Colonic mucosa (tissue), 4 donors: ENCODE measurements around the gene LMF1. TPM values are rescaled to one million over a fixed set of nuclear protein-coding genes. Genes with fewer than 3 reads are reported as not detected.

Experiments
- DNase-seq: peaks from one replicate; pipeline ENCODE4 v3.0.0-alpha.2; 2020
- H3K27ac ChIP-seq: fragments of 200-600 bp; one replicate; pipeline ENCODE4 v1.8.0; 2021
- H3K27me3 ChIP-seq: fragments of 200-600 bp; one replicate; pipeline ENCODE4 v1.8.0; 2021
- H3K36me3 ChIP-seq: fragments of 200-600 bp; one replicate; pipeline ENCODE4 v1.8.0; 2021
- H3K4me1 ChIP-seq: fragments of 200-600 bp; one replicate; pipeline ENCODE4 v1.8.0; 2021; ENCODE audit warnings: mild to moderate bottlenecking
- H3K4me3 ChIP-seq: fragments of 200-600 bp; one replicate; pipeline ENCODE4 v1.8.0; 2021
- H3K9ac ChIP-seq, 2 donors: one replicate each; pipeline ENCODE4 v1.7.0; 2013; ENCODE audit warnings: control low read depth in 2 of 2, low read depth in 2 of 2, low read length in 2 of 2
- H3K9me3 ChIP-seq: fragments of 200-600 bp; one replicate; pipeline ENCODE4 v1.8.0; 2021
- intact Hi-C: fragments of 100-400 bp; cut with DNase I; formaldehyde crosslinking; loops from one replicate; pipeline ENCODE4 v1.14.1; 2022
- total RNA-seq, 2 donors: library from RNA; stranded (reverse); fragmentation: NEBNext Ultra II Directional in 1 of 2; extraction: Animal tissue kit (Norgen Biotek cat#: 25700) in 1 of 2; gene quantifications; one replicate each; pipeline ENCODE4 v1.2.1, GENCODE V29; 2021
- TF ChIP-seq, protein P1 (sequence below): fragments of 200-600 bp; IDR thresholded peaks from one replicate; pipeline ENCODE4 v1.8.0; 2022; ENCODE audit warnings: antibody characterized with exemption, mild to moderate bottlenecking
- donor health status: healthy.
- donor health status: DM: no; HTN: no; CAD: no.
- donor health status: DM: no; HTN: no; CAD: no.

Gene LMF1
- total RNA-seq, 2 donors from 2014 or later = 8.4 to 12.8 TPM

DNA sequence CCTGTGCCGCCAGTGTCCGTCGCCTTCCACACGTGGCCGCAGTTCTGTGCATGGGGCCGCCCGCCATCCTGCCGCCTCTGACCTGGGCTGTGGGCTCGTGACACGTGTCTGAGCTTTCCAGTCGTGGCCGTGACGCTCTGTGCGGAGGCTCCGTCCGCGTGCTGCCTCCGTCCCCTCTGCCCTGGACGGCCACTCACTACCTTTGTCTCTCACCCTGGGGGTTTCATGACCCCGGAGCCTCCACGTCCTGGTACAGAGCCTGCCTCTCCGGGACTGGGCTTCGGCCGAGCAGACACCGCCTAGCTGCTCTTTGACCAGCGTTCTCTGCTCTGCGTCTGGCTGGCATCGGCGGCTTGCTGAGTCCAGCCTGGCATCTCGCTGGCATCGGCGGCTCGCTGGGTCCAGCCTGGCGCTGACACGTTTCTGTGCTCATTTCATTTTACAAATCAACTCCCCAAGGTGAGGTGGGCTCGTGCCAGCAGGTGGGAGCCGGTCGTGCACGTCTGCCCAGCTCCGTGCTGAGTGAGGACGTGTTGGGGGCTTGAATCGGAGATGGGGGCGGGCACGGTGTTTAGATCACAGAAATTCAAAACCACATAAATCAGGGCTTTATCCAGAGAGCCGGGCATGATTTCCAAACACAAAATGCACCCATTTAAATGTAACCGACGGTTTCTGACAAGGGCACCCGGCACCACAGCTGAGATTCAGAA is 126.0 kb downstream of the LMF1 start:
- H3K4me1 ChIP-seq = no peaks in the 10 kb centered on the region

DNA sequence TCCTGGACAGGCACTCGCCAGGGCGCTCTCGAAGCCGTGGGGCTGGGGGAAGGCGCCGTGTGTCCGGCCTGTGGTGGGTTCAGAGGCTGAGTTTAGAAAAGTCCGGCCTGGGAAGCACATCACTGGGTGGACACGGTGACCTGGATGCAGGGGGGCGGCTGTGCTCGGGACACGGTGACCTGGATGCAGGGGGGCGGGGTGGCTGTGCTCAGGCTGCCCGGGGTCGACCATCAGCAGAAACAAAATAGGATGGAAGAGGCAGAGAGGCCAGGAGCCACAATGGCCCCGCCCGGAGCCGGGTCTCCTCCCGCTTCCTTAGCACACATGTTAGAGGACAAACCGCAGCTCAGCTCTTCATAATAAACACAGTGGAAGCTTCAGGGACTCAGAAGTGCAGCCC is 127.0 kb downstream of the LMF1 start:
- no peak for DNase-seq
- H3K9me3 ChIP-seq = no peaks in the 10 kb centered on the region
- no peaks in the 10 kb centered on the region for H3K4me1 ChIP-seq
- TF ChIP-seq, protein P1, sequence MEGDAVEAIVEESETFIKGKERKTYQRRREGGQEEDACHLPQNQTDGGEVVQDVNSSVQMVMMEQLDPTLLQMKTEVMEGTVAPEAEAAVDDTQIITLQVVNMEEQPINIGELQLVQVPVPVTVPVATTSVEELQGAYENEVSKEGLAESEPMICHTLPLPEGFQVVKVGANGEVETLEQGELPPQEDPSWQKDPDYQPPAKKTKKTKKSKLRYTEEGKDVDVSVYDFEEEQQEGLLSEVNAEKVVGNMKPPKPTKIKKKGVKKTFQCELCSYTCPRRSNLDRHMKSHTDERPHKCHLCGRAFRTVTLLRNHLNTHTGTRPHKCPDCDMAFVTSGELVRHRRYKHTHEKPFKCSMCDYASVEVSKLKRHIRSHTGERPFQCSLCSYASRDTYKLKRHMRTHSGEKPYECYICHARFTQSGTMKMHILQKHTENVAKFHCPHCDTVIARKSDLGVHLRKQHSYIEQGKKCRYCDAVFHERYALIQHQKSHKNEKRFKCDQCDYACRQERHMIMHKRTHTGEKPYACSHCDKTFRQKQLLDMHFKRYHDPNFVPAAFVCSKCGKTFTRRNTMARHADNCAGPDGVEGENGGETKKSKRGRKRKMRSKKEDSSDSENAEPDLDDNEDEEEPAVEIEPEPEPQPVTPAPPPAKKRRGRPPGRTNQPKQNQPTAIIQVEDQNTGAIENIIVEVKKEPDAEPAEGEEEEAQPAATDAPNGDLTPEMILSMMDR = no peak
- H3K4me3 ChIP-seq = no peak overlapping the region
- no peak overlapping the region for H3K9ac ChIP-seq
- H3K27me3 ChIP-seq = no peaks in the 10 kb centered on the region
- H3K36me3 ChIP-seq = no peaks in the 10 kb centered on the region
- intact Hi-C loops = no loop called here
- no peak overlapping the region for H3K27ac ChIP-seq

More for the DNA sequence above, 126.0 kb downstream of the LMF1 start:
- intact Hi-C loops = no loop called here
- no peak overlapping the region for H3K4me3 ChIP-seq
- DNase-seq = no peak
- H3K27me3 ChIP-seq = no peaks in the 10 kb centered on the region
- TF ChIP-seq, protein P1 = no peak
- no peak overlapping the region for H3K9ac ChIP-seq
- H3K9me3 ChIP-seq = no peaks in the 10 kb centered on the region
- no peak overlapping the region for H3K27ac ChIP-seq
- no peaks in the 10 kb centered on the region for H3K36me3 ChIP-seq

DNA sequence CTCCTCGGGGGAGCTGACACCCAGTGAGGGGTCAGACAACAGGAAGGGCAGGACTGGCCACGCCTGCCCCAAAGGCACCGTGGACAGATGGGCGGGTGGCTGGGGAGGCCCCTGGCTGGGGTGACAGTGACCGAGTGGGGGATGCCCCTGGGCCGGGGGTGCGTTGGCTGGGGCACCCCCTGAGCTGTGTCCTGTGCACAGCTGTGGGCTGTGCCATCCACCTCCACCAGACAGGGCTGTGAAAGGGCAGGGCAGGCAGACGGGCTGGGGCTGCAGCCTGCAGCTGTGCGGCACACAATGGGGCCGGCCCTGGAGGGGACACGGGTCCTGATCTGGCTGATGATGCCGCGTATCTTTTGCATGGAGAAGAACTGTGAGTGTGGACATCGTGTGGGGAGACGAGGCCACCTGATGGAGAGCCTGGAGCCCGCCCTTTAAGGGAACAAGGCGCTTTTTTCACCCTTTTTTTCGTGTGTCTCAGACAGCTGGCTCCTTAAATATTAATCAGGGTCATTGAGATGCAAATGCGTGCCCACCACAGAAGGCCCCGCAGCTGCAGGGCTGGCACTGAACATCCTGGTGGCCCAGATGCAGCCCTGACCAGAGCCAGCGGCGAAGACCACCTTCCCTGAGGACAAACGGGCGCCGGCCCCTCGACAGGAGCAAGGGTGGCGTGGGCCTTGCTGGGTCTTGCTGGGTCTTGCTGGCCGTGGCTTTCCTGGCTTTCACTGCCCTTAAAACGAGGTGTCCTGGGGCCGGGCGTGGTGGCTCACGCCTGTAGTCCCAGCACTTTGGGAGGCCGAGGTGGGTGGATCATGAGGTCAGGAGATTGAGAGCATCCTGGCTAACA is 127.8 kb downstream of the LMF1 start:
- no peaks in the 10 kb centered on the region for H3K36me3 ChIP-seq
- no peak overlapping the region for H3K4me3 ChIP-seq
- no peaks in the 10 kb centered on the region for H3K4me1 ChIP-seq
- no peak for DNase-seq
- TF ChIP-seq, protein P1 = no peak
- no peak overlapping the region for H3K27ac ChIP-seq
- H3K9me3 ChIP-seq = no peaks in the 10 kb centered on the region
- H3K9ac ChIP-seq = no peak overlapping the region
- H3K27me3 ChIP-seq = no peaks in the 10 kb centered on the region
- intact Hi-C loops = no loop called here

DNA sequence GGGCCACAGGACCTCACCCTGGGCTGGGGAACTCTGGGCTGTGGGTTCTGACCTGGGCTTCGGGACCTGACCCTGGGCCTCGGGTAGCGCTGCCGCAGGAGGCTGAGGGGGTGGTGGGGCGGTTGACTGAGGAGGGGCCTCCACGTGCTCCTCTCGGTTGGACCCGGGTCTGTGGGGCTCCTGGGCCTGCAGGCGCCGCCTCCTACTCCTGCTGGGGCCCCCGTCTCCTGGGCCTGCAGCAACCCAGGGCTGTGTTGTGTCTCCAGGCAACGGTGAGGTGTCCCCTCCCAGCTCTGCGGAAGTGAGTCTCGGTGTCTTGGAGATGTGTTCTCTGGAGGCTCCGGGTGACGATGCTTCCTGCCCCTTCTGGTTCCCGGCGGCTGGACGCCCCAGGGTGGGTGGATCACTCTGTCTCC is 128.7 kb downstream of the LMF1 start:
- TF ChIP-seq, protein P1 = no peak
- no peak for DNase-seq
- Histone ChIP-seq H3K4me3 (no peak overlapping the region), H3K27ac (no peak overlapping the region), H3K9me3 (no peaks in the 10 kb centered on the region), H3K9ac (no peak overlapping the region), H3K27me3 (no peaks in the 10 kb centered on the region), H3K4me1 (no peaks in the 10 kb centered on the region), H3K36me3 (no peaks in the 10 kb centered on the region)
- intact Hi-C loops = no loop called here

DNA sequence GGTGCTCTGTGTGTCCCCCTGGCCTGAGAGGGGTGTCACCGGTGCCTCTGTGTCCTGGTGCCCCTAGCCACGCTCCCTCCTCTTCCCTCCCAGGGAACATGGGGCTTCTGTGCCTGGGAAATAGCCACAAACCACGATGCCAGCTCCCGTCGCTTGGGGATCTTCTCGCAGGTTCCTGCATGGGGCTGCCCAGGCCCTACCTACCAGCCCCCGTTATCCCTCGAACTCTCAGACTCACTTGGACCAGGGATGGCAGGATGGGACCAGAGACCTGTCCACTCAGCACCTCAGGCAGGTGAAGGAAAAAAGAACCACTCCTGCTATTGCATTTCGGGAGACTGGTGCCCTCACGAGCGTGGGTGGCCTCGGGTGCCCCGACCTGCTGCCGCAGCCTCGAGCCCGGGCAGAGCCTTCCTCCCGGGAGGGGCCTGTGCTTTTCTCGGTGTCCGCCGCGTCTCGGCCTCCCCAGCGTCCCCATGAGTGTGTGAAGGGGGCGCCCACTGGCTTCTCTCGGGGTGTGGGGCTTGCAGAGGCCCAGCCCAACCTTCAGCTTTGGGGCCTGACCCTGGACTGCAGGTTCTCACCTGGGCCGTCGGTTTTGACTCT is 129.2 kb downstream of the LMF1 start:
- H3K9ac ChIP-seq = no peak overlapping the region

More for the DNA sequence above, 129.2 kb downstream of the LMF1 start:
- intact Hi-C loops = no loop called here
- TF ChIP-seq, protein P1 = no peak
- H3K9me3 ChIP-seq = no peaks in the 10 kb centered on the region
- H3K4me3 ChIP-seq = no peak overlapping the region
- H3K36me3 ChIP-seq = no peaks in the 10 kb centered on the region
- H3K27ac ChIP-seq = no peak overlapping the region
- no peak for DNase-seq
- no peaks in the 10 kb centered on the region for H3K27me3 ChIP-seq
- H3K4me1 ChIP-seq = no peaks in the 10 kb centered on the region
